Activated CD4-positive, alpha-beta T cell treated with anti-CD3 and anti-CD28 coated beads, Interleukin-2, amount 10 ng/mL, durations not matched to agents 24 days and 14 days (primary cell): Measurements from ENCODE around the gene KATNB1. TPM values are rescaled to one million over a fixed set of nuclear protein-coding genes. Genes with fewer than 3 reads are reported as not detected.
"Not testable (repeated sequence)": the region's sequence is repeated elsewhere in the genome, so short reads cannot be mapped to it uniquely, and the experiment has no call there.

Source experiments
- DNase-seq: peaks from one replicate; pipeline ENCODE4 v3.0.0; 2022
- H3K27ac Mint-ChIP-seq: one replicate; pipeline ENCODE4 v1.8.0; 2022; ENCODE audit warnings: mild to moderate bottlenecking, mixed read lengths
- H3K27me3 Mint-ChIP-seq: one replicate; pipeline ENCODE4 v1.8.0; 2022; ENCODE audit warnings: mixed read lengths
- H3K36me3 Mint-ChIP-seq: one replicate; pipeline ENCODE4 v1.8.0; 2022; ENCODE audit warnings: low read depth, mild to moderate bottlenecking, mixed read lengths
- H3K4me1 Mint-ChIP-seq: one replicate; pipeline ENCODE4 v1.8.0; 2021; ENCODE audit warnings: mixed read lengths
- H3K4me3 Mint-ChIP-seq: one replicate; pipeline ENCODE4 v1.8.0; 2022; ENCODE audit warnings: mild to moderate bottlenecking, moderate library complexity, mixed read lengths
- H3K9me3 Mint-ChIP-seq: one replicate; pipeline ENCODE4 v1.8.0; 2021; ENCODE audit warnings: mixed read lengths
- intact Hi-C: fragments of 100-400 bp; cut with micrococcal nuclease; formaldehyde crosslinking; loops from one replicate; pipeline ENCODE4 v1.15.1; 2023
- total RNA-seq: library from RNA; stranded (reverse); gene quantifications from 2 replicates; pipeline ENCODE4 v1.2.3, GENCODE V29; 2022

KATNB1 gene
- total RNA-seq, 1 donor from 2014 or later = 45.0 TPM

DNA sequence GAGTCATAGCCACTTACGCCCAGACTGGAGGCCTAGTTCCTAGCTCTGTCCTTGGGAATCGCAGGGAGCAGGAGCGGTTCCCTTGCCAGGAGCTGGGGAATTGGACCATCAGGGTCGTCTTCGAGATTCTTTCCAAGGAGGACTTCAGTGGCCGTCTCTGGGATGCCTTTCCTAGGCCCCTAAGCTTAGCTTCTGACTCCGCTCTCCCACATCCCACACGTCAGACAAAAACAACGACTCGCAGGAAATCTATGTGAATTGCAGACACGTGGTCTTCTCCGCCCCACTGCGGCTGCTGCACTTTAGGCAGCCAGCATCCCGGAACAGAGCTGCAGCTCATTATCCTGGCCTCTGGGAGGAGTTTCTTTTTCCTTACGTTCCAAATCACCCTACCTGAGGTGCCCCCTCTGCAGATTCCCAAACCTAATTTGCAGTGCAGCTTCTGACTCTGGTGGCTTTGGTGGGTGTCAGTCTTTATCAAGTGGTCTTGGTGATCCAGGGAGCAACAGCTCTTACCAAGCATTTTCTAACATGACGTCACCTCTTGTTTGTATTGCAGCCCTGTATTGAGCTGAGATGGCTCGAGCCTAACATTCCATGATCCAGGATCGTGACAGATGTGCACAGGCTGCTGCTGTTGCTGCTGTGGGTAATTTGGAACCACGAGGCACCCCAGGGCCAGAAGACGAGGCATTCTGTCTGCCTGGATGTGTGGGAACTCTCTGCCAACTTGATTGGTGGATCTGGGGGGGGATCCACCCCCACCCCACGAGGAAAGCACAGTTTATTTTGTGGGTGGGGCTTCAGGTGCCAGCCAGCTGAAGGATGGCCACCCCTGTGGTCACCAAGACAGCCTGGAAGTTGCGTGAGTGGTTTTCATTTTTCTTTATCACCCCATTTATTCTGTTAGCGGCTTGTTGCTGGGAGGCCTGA lies 1.1 kb downstream of the KATNB1 start:
- Mint-ChIP-seq H3K4me1 (peaks cover 21% of the 10 kb centered on the region), H3K27ac (peak overlapping the region; percentile 98)

DNA sequence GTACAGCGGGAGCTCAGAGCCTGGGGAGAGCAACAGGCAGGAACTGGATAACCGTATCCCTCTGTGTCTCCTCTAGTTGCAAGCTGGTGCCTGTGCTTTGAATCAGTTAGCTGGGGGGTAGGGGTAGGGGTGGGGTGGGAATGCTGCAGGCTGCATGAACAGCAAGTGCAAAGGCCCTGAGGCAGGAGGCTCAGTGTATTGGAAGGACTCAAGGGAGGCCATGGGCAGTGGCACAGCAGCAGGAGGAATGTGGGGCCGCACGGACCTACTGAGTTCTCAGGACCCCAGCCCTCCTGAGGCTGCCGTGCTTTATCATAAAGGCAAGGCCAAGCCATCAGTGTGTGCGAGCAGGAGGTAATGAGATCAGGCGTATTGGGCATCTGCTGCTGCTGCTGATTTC lies 3.3 kb downstream of the KATNB1 start:
- intact Hi-C loops = loop anchor here (10.0 kb wide), 2 partner anchors 264 to 434 kb away; no protein-coding TSS in a partner anchor
- Mint-ChIP-seq H3K27ac (no peak overlapping the region), H3K4me1 (peaks cover 18% of the 10 kb centered on the region), H3K27me3 (no peaks in the 10 kb centered on the region), H3K36me3 (peaks cover 14% of the 10 kb centered on the region), H3K9me3 (no peaks in the 10 kb centered on the region), H3K4me3 (no peak overlapping the region)
- DNase-seq = no peak

More for the DNA sequence above, 1.1 kb downstream of the KATNB1 start:
- no peaks in the 10 kb centered on the region for H3K27me3 Mint-ChIP-seq
- peak overlapping the region; percentile 99 for H3K4me3 Mint-ChIP-seq
- peak; percentile 86 for DNase-seq
- H3K9me3 Mint-ChIP-seq = peaks cover 11% of the 10 kb centered on the region
- intact Hi-C loops = loop anchor here (10.0 kb wide), 2 partner anchors 262 to 432 kb away; no protein-coding TSS in a partner anchor
- H3K36me3 Mint-ChIP-seq = peaks cover 19% of the 10 kb centered on the region

DNA sequence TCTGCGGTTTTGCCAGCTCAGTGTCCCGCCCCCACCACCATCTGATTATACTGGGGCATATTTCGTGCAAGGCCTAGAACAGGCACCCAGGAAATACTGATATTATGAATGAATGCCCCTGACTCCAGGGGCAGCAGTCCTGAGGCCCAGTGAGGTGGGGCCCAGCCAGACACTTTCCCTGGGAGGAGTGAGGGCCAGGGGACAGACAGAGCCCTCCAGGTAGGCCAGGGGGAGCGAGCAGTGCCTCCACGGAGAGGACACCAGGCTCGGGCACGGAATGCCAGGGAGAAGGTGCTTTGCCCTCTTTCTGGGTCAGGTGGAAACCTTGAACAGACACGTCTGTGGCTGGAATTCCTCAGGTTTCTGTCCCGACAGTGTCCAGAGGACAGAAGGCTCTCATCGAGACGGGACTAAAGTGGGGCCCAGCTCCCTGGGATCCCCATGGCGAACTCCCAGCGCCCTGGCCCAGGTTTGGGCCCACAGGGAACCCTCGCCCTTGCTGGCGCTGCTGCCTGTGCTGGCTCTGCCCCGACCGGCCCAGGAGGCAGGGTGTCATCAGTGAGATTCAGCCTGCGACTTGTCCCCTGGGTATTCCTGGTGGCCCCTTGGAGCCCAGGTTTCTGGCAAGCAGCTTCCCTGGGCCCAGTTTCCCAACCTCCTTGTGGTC lies 4.3 kb downstream of the KATNB1 start:
- H3K4me3 Mint-ChIP-seq = no peak overlapping the region
- H3K27ac Mint-ChIP-seq = no peak overlapping the region
- no peak for DNase-seq
- peaks cover 17% of the 10 kb centered on the region for H3K4me1 Mint-ChIP-seq
- H3K27me3 Mint-ChIP-seq = no peaks in the 10 kb centered on the region
- H3K36me3 Mint-ChIP-seq = peaks cover 14% of the 10 kb centered on the region
- H3K9me3 Mint-ChIP-seq = no peaks in the 10 kb centered on the region
- intact Hi-C loops = loop anchor here (10.0 kb wide), 2 partner anchors 265 to 435 kb away; no protein-coding TSS in a partner anchor

DNA sequence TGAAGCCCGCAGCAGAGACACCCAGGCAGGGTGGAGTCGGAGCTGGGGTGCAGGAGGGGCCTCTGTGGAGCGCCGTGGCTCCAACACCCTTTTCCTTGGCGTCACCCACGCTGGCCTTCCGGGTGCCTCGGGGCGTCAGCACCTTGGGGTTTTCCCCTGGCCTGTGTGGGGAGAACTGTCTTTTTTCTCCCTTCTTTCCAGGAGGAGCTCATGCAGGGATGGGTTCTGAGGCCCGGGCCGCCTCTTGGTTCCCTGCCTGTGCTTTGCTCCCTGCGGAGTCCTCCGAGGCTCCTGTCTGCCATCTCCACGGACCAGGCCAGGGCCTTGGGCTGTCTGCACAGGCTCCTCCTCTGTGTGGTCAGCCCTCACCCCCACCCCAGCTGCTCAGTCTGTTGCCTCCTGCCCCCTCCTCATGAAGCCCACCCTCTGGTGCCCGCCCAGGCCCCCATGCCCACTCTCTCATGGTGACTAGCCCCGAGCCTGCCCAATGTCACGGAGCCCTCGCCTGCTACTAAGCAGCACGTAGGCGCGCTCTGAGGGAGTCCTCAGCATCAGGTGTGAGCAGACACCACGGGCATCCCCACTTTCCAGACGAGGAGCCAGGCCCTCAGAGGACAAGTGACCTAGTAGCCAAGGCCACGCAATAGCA lies 5.0 kb downstream of the KATNB1 start:
- H3K27me3 Mint-ChIP-seq = no peaks in the 10 kb centered on the region
- no peak for DNase-seq
- no peaks in the 10 kb centered on the region for H3K9me3 Mint-ChIP-seq
- no peak overlapping the region for H3K27ac Mint-ChIP-seq
- intact Hi-C loops = no loop called here
- peaks cover 17% of the 10 kb centered on the region for H3K4me1 Mint-ChIP-seq
- H3K36me3 Mint-ChIP-seq = peaks cover 12% of the 10 kb centered on the region
- H3K4me3 Mint-ChIP-seq = no peak overlapping the region

DNA sequence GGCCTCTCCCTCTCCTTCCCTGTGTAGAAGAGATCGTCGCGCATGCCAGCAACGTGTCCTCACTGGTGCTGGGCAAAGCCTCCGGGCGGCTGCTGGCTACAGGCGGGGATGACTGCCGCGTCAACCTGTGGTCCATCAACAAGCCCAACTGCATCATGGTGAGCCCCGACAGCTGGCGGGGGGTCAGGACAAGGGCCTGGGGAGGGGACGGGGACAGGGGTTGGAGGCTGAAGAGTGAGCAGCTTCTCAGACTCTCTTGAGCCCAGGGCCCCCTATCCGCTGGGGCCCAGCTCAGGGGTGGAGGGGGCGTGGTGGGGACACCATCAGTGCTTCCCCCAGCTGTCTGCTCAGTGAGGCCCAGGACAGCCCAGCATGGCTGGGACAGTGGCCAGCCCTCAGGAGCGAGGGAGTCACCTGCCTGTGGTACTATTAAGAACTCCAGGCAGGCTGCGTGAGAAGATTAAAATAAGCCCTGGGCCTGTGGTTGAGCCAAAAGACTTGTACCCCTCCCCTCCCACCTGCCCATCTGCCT lies 6.2 kb downstream of the KATNB1 start:
- no peak overlapping the region for H3K27ac Mint-ChIP-seq
- H3K27me3 Mint-ChIP-seq = no peaks in the 10 kb centered on the region
- intact Hi-C loops = no loop called here
- H3K4me1 Mint-ChIP-seq = peaks cover 10% of the 10 kb centered on the region
- H3K4me3 Mint-ChIP-seq = no peak overlapping the region
- DNase-seq = no peak
- H3K36me3 Mint-ChIP-seq = peaks cover 6% of the 10 kb centered on the region
- no peaks in the 10 kb centered on the region for H3K9me3 Mint-ChIP-seq

DNA sequence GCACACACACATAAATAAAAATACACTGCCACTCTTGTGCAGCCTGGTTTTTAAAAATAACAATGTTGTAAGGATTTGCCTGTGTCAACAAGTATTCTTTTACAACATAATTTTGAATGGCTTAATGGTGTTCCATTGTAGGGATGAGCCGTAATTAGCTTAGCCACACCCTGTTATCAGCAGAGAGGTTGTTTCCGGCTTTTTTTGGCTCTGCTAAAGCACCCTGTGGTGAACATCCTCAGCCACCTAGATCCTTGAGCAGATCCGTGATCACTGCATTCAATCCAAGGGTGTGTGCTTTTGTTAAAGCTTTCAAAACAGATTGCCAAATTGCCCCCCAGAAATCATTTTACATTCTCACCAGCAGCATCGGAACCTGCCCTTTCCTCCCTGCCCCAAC lies 7.0 kb downstream of the KATNB1 start:
- H3K27ac Mint-ChIP-seq = no peak overlapping the region
- intact Hi-C loops = no loop called here
- peaks cover 6% of the 10 kb centered on the region for H3K36me3 Mint-ChIP-seq
- H3K9me3 Mint-ChIP-seq = no peaks in the 10 kb centered on the region
- H3K27me3 Mint-ChIP-seq = no peaks in the 10 kb centered on the region
- DNase-seq = no peak
- H3K4me3 Mint-ChIP-seq = no peak overlapping the region
- H3K4me1 Mint-ChIP-seq = peaks cover 3% of the 10 kb centered on the region

DNA sequence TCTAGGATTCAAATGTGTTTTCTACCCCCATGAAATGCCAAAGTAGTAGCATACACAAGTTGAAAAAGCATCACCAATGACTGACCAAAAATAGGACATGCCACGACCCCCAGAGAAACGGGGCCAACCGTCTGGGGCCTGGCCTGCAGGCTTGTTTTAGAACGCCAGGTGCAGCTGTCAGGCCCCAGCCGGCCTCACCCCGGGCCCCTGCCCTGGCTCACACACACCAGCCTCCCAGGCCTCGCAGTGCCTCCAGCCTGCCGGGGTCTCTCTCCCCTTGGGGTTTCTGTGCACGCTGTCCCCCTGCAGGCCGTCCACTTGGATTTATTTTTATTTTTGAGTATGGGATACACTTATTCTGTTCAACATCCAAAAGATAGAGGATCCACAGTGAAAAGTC lies 7.9 kb downstream of the KATNB1 start:
- H3K27ac Mint-ChIP-seq = no peak overlapping the region
- peaks cover 1% of the 10 kb centered on the region for H3K4me1 Mint-ChIP-seq
- no peak for DNase-seq
- intact Hi-C loops = no loop called here
- H3K4me3 Mint-ChIP-seq = no peak overlapping the region
- H3K27me3 Mint-ChIP-seq = no peaks in the 10 kb centered on the region
- H3K9me3 Mint-ChIP-seq = no peaks in the 10 kb centered on the region
- peaks cover 6% of the 10 kb centered on the region for H3K36me3 Mint-ChIP-seq

DNA sequence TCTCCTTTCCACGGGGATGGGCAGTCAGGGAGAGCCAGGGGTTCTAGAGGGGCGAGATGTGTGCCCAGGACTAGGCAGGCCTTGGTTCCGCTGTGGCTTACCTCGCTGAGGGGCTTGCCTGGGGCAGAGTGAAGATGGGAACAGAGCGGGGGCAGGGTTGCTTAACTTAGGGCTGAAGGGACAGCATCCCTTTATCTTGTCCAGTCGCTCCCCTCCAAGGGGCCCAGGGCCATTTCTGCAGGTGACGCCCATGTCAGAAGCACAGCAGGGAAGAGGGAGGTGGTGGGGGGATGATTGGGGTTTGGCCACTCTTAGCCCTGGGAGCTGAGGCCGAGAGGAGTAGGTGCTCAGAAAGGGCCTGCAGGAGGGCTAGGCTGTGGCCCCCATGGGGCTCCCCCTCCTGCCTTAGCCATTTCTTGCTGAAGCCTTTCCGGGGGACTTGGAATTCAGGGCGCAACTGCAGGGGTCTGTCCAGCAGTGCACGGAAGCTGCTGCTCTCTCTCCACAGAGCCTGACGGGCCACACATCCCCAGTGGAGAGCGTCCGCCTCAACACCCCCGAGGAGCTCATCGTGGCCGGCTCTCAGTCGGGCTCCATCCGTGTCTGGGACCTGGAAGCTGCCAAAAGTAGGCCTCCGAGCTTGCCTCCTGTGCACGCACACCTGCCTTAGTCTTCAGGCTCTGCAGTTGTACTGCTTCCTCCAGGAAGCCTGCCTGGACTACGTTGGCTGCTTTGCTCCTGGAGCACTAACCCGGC lies 8.5 kb downstream of the KATNB1 start:
- intact Hi-C loops = no loop called here
- H3K4me3 Mint-ChIP-seq = no peak overlapping the region
- no peaks in the 10 kb centered on the region for H3K9me3 Mint-ChIP-seq
- H3K27ac Mint-ChIP-seq = no peak overlapping the region
- H3K27me3 Mint-ChIP-seq = no peaks in the 10 kb centered on the region
- DNase-seq = no peak
- no peaks in the 10 kb centered on the region for H3K4me1 Mint-ChIP-seq
- H3K36me3 Mint-ChIP-seq = peaks cover 6% of the 10 kb centered on the region

DNA sequence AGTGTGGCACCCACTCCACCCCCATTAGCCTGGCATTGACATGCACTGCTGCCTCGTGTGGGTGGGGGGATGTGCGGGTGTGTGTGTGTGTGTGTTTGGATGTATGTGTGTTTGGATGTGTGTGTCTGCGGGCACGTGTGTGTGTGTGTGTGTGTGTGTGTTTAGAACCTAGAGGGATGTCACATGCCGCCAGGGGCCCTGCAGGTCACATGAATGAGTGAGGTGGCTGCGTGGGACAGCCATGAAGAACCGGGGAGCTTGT lies 9.0 kb downstream of the KATNB1 start:
- DNase-seq = no peak
- H3K9me3 Mint-ChIP-seq = no peaks in the 10 kb centered on the region
- H3K4me1 Mint-ChIP-seq = no peaks in the 10 kb centered on the region
- no peak overlapping the region for H3K4me3 Mint-ChIP-seq
- intact Hi-C loops = no loop called here
- H3K36me3 Mint-ChIP-seq = peaks cover 6% of the 10 kb centered on the region
- no peaks in the 10 kb centered on the region for H3K27me3 Mint-ChIP-seq
- H3K27ac Mint-ChIP-seq = no peak overlapping the region

DNA sequence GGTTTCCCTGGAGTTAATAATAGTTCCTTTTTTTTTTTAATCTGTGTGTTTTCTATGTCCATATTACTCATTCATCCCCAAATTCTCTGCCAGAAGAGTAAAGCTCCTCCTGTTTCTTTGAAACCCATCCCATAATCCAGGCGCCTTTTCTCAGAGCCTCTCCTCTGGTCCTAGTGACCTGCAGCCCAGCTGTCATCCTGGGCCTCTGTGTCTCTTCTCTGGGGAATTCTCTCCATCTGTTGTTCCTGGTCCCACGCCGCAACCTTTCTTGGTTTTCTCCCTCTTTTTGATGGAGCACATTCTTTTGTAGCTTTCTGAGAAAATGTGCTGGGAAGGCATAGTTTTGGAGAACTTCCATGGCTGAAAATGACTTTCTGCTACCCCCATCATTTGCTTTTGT lies 10.2 kb downstream of the KATNB1 start:
- Mint-ChIP-seq H3K27ac (no peak overlapping the region), H3K36me3 (peaks cover 6% of the 10 kb centered on the region), H3K9me3 (no peaks in the 10 kb centered on the region), H3K4me3 (no peak overlapping the region), H3K4me1 (no peaks in the 10 kb centered on the region), H3K27me3 (no peaks in the 10 kb centered on the region)
- no peak for DNase-seq
- intact Hi-C loops = no loop called here

DNA sequence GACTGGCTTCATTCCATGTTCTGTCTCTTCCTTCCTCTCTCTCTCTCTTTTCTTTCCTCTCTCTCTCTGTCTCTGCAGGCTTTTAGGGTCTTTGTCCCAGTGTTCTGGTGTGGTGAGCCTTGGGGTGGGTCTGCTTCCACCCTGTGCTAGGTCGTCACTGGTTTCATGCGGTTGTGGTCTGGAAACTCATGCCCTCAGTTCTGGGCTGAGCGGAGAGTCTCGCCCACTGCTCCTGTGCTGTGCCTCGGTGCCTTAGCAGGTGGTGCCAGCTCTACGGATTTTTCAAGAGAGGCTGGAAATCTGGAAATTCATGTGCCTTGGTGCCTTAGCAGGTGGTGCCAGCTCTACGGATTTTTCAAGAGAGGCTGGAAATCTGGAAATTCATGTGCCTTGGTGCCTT lies 10.7 kb downstream of the KATNB1 start:
- H3K27ac Mint-ChIP-seq, DNase-seq, H3K9me3 Mint-ChIP-seq, intact Hi-C loops, H3K4me1 Mint-ChIP-seq, H3K4me3 Mint-ChIP-seq, H3K36me3 Mint-ChIP-seq, H3K27me3 Mint-ChIP-seq: not testable (repeated sequence)

DNA sequence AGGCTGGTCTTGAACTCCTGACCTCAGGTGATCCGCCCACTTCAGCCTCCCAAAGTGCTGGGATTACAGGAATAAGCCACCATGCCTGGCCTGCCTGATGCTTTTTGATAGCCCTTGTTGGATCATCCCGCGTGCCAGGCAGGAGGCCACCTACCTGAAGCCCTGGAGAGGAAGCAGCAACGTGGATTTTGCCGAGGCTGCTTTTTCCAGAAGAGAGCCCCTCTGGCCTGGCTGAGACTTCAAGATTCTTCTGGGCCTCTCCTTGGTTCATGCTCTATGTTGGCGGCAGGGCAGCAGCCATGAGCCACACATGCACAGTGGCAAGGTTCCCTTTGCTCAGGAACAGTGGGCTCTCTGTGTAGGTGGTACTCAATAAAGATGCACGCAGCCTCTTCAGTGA lies 11.5 kb downstream of the KATNB1 start:
- H3K36me3 Mint-ChIP-seq = peaks cover 9% of the 10 kb centered on the region
- H3K27ac Mint-ChIP-seq = no peak overlapping the region
- no peak overlapping the region for H3K4me3 Mint-ChIP-seq
- intact Hi-C loops = no loop called here
- H3K9me3 Mint-ChIP-seq = no peaks in the 10 kb centered on the region
- no peaks in the 10 kb centered on the region for H3K4me1 Mint-ChIP-seq
- no peak for DNase-seq
- no peaks in the 10 kb centered on the region for H3K27me3 Mint-ChIP-seq

DNA sequence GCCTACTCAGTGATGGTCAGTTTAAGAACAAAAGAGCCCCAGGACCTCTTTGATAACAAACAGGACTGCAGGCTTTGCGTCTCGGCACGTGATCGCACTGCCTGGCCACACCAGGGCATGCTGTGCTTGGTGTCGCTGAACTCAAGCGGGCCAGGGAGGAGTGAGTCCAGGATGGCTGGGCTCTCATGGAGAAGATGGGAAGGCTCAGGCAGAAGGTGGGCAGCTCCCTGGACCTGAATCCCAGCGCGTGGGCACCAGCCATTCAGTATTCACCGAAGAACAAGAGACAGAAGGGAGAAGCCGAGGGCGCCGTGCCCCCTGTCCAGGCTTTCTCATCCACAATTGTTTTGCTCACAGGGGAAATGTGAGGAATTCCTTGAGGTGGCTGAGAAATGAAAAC lies 11.9 kb downstream of the KATNB1 start:
- no peaks in the 10 kb centered on the region for H3K9me3 Mint-ChIP-seq
- H3K27me3 Mint-ChIP-seq = no peaks in the 10 kb centered on the region
- no peaks in the 10 kb centered on the region for H3K4me1 Mint-ChIP-seq
- DNase-seq = no peak
- H3K4me3 Mint-ChIP-seq = no peak overlapping the region
- intact Hi-C loops = no loop called here
- no peak overlapping the region for H3K27ac Mint-ChIP-seq
- peaks cover 9% of the 10 kb centered on the region for H3K36me3 Mint-ChIP-seq
